OCI-LY1 (cell line): ENCODE data around the gene INSRR.

Source experiments
- H2AFZ ChIP-seq: fragments of 200-600 bp; sonication (generic), shearing (Covaris generic); 2 replicates; pipeline ENCODE4 v1.6.0; 2014; ENCODE audit warnings: antibody characterized with exemption, mild to moderate bottlenecking, low read length
- H3F3A ChIP-seq: fragments of 200-600 bp; sonication (generic), shearing (Covaris generic); 2 replicates; pipeline ENCODE4 v1.6.0; 2014; ENCODE audit warnings: mild to moderate bottlenecking, antibody characterized with exemption, low read length, moderate library complexity; ENCODE audit not compliant: insufficient read depth
- H3K27ac ChIP-seq: fragments of 200-600 bp; sonication (generic); 2 replicates; pipeline ENCODE4 v1.5.1; 2014; ENCODE audit warnings: low read length, mixed run types, mild to moderate bottlenecking, low read depth; ENCODE audit not compliant: poor library complexity, severe bottlenecking
- H3K27me3 ChIP-seq: fragments of 200-600 bp; sonication (generic); 2 replicates; pipeline ENCODE4 v1.6.0; 2014; ENCODE audit warnings: antibody characterized with exemption, mild to moderate bottlenecking, low read length, moderate library complexity; ENCODE audit not compliant: insufficient read depth
- H3K36me3 ChIP-seq: fragments of 200-600 bp; sonication (generic); 2 replicates; pipeline ENCODE4 v1.6.1; 2014; ENCODE audit warnings: mild to moderate bottlenecking, antibody characterized with exemption, low read length, moderate library complexity, mixed read lengths; ENCODE audit not compliant: insufficient read depth
- H3K4me1 ChIP-seq: fragments of 200-600 bp; sonication (generic); 2 replicates; pipeline ENCODE4 v1.5.1; 2014; ENCODE audit warnings: mild to moderate bottlenecking, low read length, moderate library complexity; ENCODE audit not compliant: insufficient read depth, severe bottlenecking
- H3K4me2 ChIP-seq: fragments of 200-600 bp; sonication (generic), shearing (Covaris generic); 2 replicates; pipeline ENCODE4 v1.6.1; 2014; ENCODE audit warnings: low read length
- H3K4me3 ChIP-seq: fragments of 200-600 bp; sonication (generic); 2 replicates; pipeline ENCODE4 v1.5.1; 2014; ENCODE audit warnings: low read length, low read depth, mild to moderate bottlenecking, mixed read lengths; ENCODE audit not compliant: poor library complexity, severe bottlenecking
- H3K79me2 ChIP-seq: fragments of 200-600 bp; shearing (Covaris generic); 2 replicates; pipeline ENCODE4 v1.6.1; 2016; ENCODE audit warnings: mixed run types, low read length, mixed read lengths; ENCODE audit not compliant: insufficient read depth
- H3K9ac ChIP-seq: fragments of 200-600 bp; sonication (generic), shearing (Covaris generic); 2 replicates; pipeline ENCODE4 v1.6.1; 2014; ENCODE audit warnings: mild to moderate bottlenecking, low read length, mixed read lengths
- H3K9me2 ChIP-seq: fragments of 200-600 bp; sonication (generic), shearing (Covaris generic); 2 replicates; pipeline ENCODE4 v1.6.1; 2014; ENCODE audit warnings: low read depth, mild to moderate bottlenecking, low read length, mixed read lengths
- H3K9me3 ChIP-seq: fragments of 200-600 bp; shearing (Covaris generic); 2 replicates; pipeline ENCODE4 v1.6.1; 2014; ENCODE audit warnings: low read length, mixed read lengths
- H4K20me1 ChIP-seq: fragments of 200-600 bp; sonication (generic), shearing (Covaris generic); 2 replicates; pipeline ENCODE4 v1.6.0; 2016; ENCODE audit warnings: mild to moderate bottlenecking, low read length; ENCODE audit not compliant: insufficient read depth
- EZH2 ChIP-seq: fragments of 200-600 bp; sonication (generic), shearing (Covaris generic); IDR thresholded peaks from 2 replicates; pipeline ENCODE4 v1.8.0; 2017; ENCODE audit warnings: borderline replicate concordance, mixed run types, mild to moderate bottlenecking, antibody characterized with exemption, low read length, moderate library complexity, mixed read lengths
- TF ChIP-seq, protein P1 (sequence below): fragments of 200-600 bp; sonication (generic), shearing (Covaris generic); IDR thresholded peaks from 2 replicates; pipeline ENCODE4 v1.5.1; 2017; ENCODE audit warnings: mild to moderate bottlenecking, antibody characterized with exemption, low read length, moderate library complexity, mixed read lengths

The INSRR gene

DNA sequence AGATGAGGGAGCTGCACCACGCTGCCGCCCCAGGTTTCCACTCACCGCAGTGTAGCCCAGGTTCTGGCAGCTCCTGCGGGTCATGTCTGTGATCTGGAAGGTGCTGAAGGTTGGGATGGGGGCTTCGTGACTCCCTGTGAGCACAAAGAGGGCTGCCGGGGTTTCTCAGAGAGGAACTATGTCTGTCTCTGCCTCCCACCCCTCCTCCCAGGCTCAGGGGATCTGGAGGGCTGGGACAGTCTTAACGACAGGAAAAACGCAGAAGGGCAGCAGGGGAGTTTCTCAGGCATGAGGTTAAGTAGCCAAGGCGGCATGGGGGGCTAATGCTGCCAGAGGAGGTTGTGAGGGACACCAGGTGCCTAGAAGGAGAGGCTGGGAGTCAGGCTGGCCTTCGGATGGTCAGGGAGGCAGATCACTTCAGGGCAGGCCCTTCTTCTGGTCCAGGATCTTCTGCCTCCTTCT lies 42.9 kb downstream of the INSRR start:
- H3F3A ChIP-seq = no peaks in the 10 kb centered on the region
- H3K9ac ChIP-seq = no peak overlapping the region; the same call in 1 of the 2 replicates
- H3K36me3 ChIP-seq = no peaks in the 10 kb centered on the region
- no peak overlapping the region for H2AFZ ChIP-seq
- H3K4me2 ChIP-seq = peak overlapping the region; percentile 50
- no peaks in the 10 kb centered on the region for H3K27me3 ChIP-seq
- no peaks in the 10 kb centered on the region for H3K9me2 ChIP-seq
- no peak overlapping the region for H3K4me3 ChIP-seq
- H3K9me3 ChIP-seq = no peaks in the 10 kb centered on the region
- no peaks in the 10 kb centered on the region for H4K20me1 ChIP-seq
- H3K27ac ChIP-seq = no peak overlapping the region
- no peak for TF ChIP-seq EZH2
- TF ChIP-seq, protein P1, sequence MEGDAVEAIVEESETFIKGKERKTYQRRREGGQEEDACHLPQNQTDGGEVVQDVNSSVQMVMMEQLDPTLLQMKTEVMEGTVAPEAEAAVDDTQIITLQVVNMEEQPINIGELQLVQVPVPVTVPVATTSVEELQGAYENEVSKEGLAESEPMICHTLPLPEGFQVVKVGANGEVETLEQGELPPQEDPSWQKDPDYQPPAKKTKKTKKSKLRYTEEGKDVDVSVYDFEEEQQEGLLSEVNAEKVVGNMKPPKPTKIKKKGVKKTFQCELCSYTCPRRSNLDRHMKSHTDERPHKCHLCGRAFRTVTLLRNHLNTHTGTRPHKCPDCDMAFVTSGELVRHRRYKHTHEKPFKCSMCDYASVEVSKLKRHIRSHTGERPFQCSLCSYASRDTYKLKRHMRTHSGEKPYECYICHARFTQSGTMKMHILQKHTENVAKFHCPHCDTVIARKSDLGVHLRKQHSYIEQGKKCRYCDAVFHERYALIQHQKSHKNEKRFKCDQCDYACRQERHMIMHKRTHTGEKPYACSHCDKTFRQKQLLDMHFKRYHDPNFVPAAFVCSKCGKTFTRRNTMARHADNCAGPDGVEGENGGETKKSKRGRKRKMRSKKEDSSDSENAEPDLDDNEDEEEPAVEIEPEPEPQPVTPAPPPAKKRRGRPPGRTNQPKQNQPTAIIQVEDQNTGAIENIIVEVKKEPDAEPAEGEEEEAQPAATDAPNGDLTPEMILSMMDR = no peak
- H3K79me2 ChIP-seq = no peaks in the 10 kb centered on the region
- peaks cover 22% of the 10 kb centered on the region for H3K4me1 ChIP-seq

DNA sequence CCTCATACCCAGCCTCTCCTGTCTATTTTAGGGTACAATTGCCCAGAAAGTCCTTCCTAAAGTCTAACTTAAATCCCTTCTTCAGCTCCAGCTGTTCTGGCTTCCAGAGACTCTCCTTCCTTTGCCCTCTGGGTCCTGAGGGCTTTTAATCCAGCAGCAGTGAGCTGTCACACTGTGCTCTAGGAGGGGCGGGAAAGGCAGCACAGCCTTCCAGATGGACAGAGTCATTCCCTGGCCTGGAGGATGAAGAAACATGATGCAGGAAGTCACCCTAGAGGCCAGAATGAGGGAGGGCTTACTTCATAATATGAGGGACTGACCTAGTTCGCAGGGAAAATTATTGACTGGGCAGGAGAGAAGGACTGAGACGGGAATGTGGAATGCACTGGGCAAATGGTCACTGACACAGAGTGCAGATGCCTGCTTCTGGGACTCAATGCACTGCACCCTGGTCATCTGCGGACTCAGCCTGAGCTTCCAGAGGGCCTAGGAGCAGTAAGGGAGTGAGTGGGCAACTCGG lies 43.5 kb downstream of the INSRR start:
- Histone ChIP-seq H3K9me3 (no peaks in the 10 kb centered on the region), H3K9me2 (no peaks in the 10 kb centered on the region), H3K27me3 (no peaks in the 10 kb centered on the region), H3K79me2 (no peaks in the 10 kb centered on the region), H3K27ac (no peak overlapping the region), H3K36me3 (no peaks in the 10 kb centered on the region), H3K4me1 (peaks cover 22% of the 10 kb centered on the region), H2AFZ (no peak overlapping the region), H4K20me1 (no peaks in the 10 kb centered on the region), H3K4me2 (no peak overlapping the region), H3K4me3 (no peak overlapping the region), H3F3A (no peaks in the 10 kb centered on the region), H3K9ac (no peak overlapping the region)
- TF ChIP-seq, protein P1 = no peak
- no peak for TF ChIP-seq EZH2

DNA sequence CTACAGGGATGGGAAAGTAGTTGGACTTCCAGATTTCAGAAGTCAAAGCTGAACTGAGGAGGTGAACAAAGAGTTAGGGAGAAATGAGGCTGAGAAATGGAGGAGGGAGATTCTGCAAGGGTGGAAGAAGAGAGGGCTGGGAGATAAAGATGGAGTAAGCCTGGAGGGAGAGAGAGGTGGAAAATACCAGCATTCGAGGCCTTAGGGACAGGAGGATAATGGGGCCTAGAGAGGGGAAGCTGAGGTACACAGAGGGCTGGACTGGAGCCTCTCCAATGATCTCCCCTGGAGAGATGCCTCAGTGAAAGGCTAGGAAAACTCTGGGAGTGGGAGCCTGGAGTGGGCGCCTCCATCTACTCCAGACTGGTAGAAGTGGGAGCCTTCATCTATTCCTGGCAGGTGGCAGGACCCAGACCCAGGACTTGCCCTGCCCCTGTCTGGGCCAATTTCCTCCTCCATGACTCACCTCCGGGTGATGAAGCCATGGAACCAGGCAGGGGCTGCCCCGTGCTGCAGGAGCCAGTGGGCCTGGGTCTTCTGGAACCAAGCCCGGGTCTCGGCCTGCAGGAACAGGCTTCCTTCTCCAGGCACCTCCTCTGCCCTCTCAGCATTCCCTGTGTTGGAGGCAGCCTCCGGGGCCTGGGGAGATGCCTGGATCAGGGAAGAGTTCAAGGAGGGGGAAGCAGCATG lies 44.2 kb downstream of the INSRR start:
- TF ChIP-seq EZH2 = no peak
- TF ChIP-seq, protein P1 = no peak
- peaks cover 22% of the 10 kb centered on the region for H3K4me1 ChIP-seq
- no peak overlapping the region for H2AFZ ChIP-seq
- H3K9ac ChIP-seq = peak overlapping the region; percentile 30; the same call in 1 of the 2 replicates
- H3K9me3 ChIP-seq = no peaks in the 10 kb centered on the region
- H3K4me2 ChIP-seq = peak overlapping the region; percentile 64; the same call in 1 of the 2 replicates
- H3K27me3 ChIP-seq = no peaks in the 10 kb centered on the region
- no peaks in the 10 kb centered on the region for H3K79me2 ChIP-seq
- no peaks in the 10 kb centered on the region for H4K20me1 ChIP-seq
- H3K9me2 ChIP-seq = no peaks in the 10 kb centered on the region
- no peak overlapping the region for H3K4me3 ChIP-seq
- no peak overlapping the region for H3K27ac ChIP-seq
- no peaks in the 10 kb centered on the region for H3F3A ChIP-seq
- H3K36me3 ChIP-seq = no peaks in the 10 kb centered on the region
